ENCODE measurements around the gene ASB1.
"Not testable (repeated sequence)": the region's sequence is repeated elsewhere in the genome, so short reads cannot be mapped to it uniquely, and the experiment has no call there.

The ASB1 gene

DNA sequence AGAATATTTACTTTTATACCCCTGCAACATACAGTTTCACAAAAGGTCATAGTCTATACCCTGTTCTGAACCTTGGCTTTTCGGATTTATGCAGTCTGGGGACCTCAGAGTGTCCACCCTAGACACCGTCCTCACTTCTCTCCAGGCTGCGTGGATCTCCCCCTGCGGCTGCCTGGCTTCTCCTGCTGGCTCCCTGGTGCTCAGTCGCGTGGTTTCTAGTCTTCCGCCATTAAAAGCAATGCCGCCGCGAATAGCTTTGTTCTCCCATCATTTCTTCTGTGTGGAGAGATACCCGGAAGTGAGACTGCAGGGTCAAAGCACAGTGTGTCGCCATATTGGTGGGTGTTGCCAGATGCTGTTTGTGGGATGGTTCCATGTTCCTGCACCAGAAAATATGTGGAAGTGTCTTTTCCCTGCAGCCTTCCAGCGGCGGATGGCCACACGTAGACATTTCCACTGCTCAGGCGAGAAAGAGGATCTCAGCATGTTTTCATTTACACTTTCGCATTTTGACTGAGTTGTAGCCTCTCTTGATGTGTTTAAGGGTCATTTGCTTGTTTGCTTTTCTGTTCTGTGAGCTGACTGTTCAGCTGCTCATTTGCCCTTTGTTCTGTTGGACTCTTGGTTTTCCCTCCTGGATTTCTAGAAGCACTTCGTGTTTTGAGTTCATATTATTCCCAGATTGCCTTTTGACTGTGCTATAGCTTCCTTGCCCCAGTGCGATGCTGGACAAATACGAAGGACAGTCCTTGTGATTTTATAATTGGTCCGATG, 22.9 kb upstream of the ASB1 start:
- FAIRE-seq (no peak), DNase-seq (ENCODE audit: extremely low spot score, insufficient read length, low read depth) (no peak)

- DNase-seq (ENCODE audit: extremely low spot score, insufficient read length, low read depth) = no peak
- no peak for FAIRE-seq
Measured at GRCh38 chr2:238404406-238405216, 22.1 kb upstream of the ASB1 start.

- FAIRE-seq; DNase-seq (ENCODE audit: extremely low spot score, insufficient read length, low read depth): not testable (repeated sequence)
Measured at GRCh38 chr2:238405217-238405555, 21.5 kb upstream of the ASB1 start.

- FAIRE-seq (no peak), DNase-seq (ENCODE audit: extremely low spot score, insufficient read length, low read depth) (no peak)
Measured at GRCh38 chr2:238406221-238406997, 20.3 kb upstream of the ASB1 start.

- FAIRE-seq = no peak
- DNase-seq (ENCODE audit: extremely low spot score, insufficient read length, low read depth) = no peak
Measured at GRCh38 chr2:238406998-238407285, 19.8 kb upstream of the ASB1 start.

DNA sequence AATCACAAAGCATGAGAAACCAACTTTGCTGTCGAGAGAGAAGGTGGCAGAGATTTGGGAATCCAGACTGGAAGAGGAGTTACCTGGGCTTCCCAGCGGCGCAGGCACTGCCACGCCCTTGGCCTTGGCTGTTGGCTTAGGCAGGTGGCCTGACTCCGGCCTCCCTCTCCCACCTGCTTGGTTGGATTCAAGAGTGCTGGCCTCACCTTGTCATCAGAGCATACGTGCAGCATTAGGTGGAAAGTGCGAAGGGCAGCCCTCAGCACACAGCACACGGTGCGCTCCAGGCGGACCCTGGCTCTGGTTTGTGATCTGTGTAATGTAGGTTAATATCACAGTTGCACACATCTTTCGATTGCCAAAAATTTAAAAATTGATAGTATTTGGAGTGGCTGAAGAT, 19.2 kb upstream of the ASB1 start:
- DNase-seq (ENCODE audit: extremely low spot score, insufficient read length, low read depth) (no peak), FAIRE-seq (no peak)

GRCh38 chr2:238408615-238409340, 17.9 kb upstream of the ASB1 start:
- FAIRE-seq = no peak
- DNase-seq (ENCODE audit: extremely low spot score, insufficient read length, low read depth) = no peak

GRCh38 chr2:238409341-238410199, 17.2 kb upstream of the ASB1 start:
- DNase-seq (ENCODE audit: extremely low spot score, insufficient read length, low read depth) = no peak
- FAIRE-seq = no peak

GRCh38 chr2:238412067-238412767, 14.5 kb upstream of the ASB1 start:
- no peak for FAIRE-seq
- no peak for DNase-seq (ENCODE audit: extremely low spot score, insufficient read length, low read depth)

DNA sequence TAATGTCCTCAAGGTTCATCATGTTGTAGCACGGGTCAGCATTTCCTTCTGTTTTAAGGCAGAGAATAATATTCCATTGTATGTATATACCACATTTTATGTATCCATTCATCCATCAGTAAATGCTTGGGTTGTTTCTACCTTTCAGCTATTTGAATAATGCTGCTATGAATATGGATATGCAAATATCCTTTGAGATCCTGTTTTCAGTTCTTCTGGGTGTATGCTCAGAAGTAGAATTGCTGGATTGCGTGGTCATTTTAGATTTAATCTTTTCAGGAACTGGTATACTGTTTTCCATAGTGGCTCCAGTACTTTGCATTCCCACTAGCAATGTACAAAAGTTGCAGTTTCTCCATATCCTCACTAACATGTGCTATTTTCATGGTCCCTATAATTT, 13.4 kb upstream of the ASB1 start:
- FAIRE-seq = no peak
- DNase-seq (ENCODE audit: extremely low spot score, insufficient read length, low read depth) = no peak

GRCh38 chr2:238415036-238415764, 11.5 kb upstream of the ASB1 start:
- FAIRE-seq (no peak), DNase-seq (ENCODE audit: extremely low spot score, insufficient read length, low read depth) (no peak)

DNA sequence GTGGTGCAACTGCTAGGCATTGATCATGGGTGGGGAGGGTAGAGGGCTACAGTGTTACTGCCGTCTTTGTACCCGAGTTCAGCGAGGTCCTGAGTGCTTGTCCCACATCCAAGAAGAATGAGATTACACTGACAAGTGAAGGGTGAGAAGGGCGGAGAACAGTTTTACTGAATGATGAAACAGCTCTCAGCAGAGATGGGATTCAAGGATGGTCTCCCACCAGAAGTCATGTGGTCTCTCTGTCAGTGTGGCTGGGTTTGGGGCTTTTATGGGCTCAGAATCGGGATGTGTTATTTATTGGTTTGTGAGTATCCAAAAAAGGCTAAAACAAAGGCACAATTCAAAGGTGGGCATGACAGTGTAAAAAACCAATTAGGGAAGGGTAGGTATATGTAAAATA, 10.8 kb upstream of the ASB1 start:
- FAIRE-seq (no peak), DNase-seq (ENCODE audit: extremely low spot score, insufficient read length, low read depth) (no peak)

DNA sequence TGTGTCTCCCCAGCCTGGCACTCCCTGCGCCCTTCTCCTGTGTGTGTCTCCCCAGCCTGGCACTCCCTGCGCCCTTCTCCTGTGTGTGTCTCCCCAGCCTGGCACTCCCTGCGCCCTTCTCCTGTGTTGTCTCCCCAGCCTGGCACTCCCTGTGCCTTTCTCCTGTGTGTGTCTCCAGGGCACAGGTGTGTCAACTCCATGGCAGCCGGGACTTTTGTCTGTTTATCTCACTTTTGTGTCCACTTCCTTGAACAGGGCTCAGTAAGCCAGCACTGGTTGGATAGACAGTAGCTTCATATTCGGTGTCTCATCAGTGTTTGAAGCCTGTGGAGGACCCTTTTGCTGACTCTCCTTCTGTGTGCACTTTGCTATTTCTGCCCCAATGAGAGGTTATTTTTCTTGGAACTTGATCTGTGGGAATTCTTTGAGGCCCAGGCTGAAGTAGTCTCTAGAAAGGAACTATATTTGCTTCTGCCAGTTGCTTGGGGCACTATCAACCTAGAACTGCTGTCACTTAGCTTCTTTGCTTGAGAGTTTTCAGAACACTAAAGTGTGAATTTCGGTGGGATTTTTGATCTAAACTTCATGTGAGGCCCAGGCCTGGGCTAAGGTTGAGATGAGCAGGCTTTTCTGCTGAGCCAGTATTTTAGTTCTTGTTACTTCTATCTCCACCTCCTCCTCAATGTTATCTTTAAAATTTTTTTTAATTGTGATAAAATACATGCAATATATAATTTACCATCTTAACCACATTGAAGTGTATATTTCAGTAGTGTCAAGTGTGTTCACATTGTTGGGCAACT, 8.3 kb upstream of the ASB1 start:
- DNase-seq (ENCODE audit: extremely low spot score, insufficient read length, low read depth) = no peak
- FAIRE-seq = no peak

- FAIRE-seq (no peak), DNase-seq (ENCODE audit: extremely low spot score, insufficient read length, low read depth) (no peak)
Measured at GRCh38 chr2:238418999-238419546, 7.7 kb upstream of the ASB1 start.

- DNase-seq (ENCODE audit: extremely low spot score, insufficient read length, low read depth) (no peak), FAIRE-seq (no peak)
Measured at GRCh38 chr2:238420442-238420841, 6.3 kb upstream of the ASB1 start.

- no peak for DNase-seq (ENCODE audit: extremely low spot score, insufficient read length, low read depth)
- no peak for FAIRE-seq
Measured at GRCh38 chr2:238420878-238421694, 5.6 kb upstream of the ASB1 start.

- no peak for FAIRE-seq
- DNase-seq (ENCODE audit: extremely low spot score, insufficient read length, low read depth) = no peak
Measured at GRCh38 chr2:238421695-238422035, 5.1 kb upstream of the ASB1 start.
